ENCODE data around the gene DLG2. TPM values are rescaled to one million over a fixed set of nuclear protein-coding genes. Genes with fewer than 3 reads are reported as not detected.

Gene DLG2
- total and polyA plus RNA-seq, 9 of the 15 experiments (the other 6 are each of a cell fraction or from before 2014, with no cell fraction given), result 0.52 to 1.6 (median 0.95) TPM

GRCh38 chr11:83972536-83972935, 1654.6 kb downstream of the DLG2 start:
- Histone ChIP-seq H3K4me3 (no peak overlapping the region), H3K9me1 (ENCODE audit: control insufficient read depth, insufficient read depth, low read length) (no peaks in the 10 kb centered on the region), H3K27me3 (ENCODE audit: control insufficient read depth in 2 of 2, insufficient read depth in 2 of 2, low read length in 2 of 2) (no peaks in the 10 kb centered on the region), H3K79me2 (ENCODE audit: control insufficient read depth, insufficient read depth, low read length) (no peaks in the 10 kb centered on the region), H4K20me1 (replicated peaks; ENCODE audit: control insufficient read depth, insufficient read depth, low read length) (no peaks in the 10 kb centered on the region), H3K27ac (ENCODE audit: extremely low read depth, low read depth, low read length) (no peak overlapping the region), H3K4me1 (replicated peaks in 1 of 2; ENCODE audit: control insufficient read depth in 2 of 2, insufficient read depth in 2 of 2, low read length in 2 of 2) (no peaks in the 10 kb centered on the region), H2AFZ (ENCODE audit: low read depth, low read length) (no peak overlapping the region), H3K9ac (ENCODE audit: insufficient read depth in 1 of 2, low read depth in 2 of 2, low read length in 2 of 2) (no peak overlapping the region), H3K9me3 (replicated peaks; ENCODE audit: control insufficient read depth, insufficient read depth, low read depth, low read length) (no peaks in the 10 kb centered on the region), H3K36me3 (ENCODE audit: control insufficient read depth, insufficient read depth, low read length) (no peaks in the 10 kb centered on the region), H3K4me2 (ENCODE audit: insufficient read depth, low read length) (no peak overlapping the region)
- ChIA-PET CTCF (ENCODE audit: low intra/inter-chr PET ratio) (no interaction called here), POLR2A (no interaction called here)
- DNase-seq (ENCODE audit: extremely low read depth in 1 of 4, low spot score in 3 of 4) (no peak), FAIRE-seq (no peak), ATAC-seq (no peak)
- WGBS (ENCODE audit: insufficient coverage, low coverage, missing lambda C conversion rate), result 0% methylated on average over 1 of the region's 1 CpG
- no TSS peak for BruUV-seq (replicated peaks)
- TF ChIP-seq MAZ (CRISPR knock-in tag; conservative IDR thresholded peaks at IDR 0.05 in 1 of 2, IDR thresholded peaks at IDR 0.05 in 1 of 2) (no peak), CHD1 (IDR thresholded peaks at IDR 0.05; ENCODE audit: low read length) (no peak), SREBF1 (IDR thresholded peaks at IDR 0.05; ENCODE audit: borderline replicate concordance, low read depth, low read length) (no peak), ZNF778 (CRISPR knock-in tag; IDR thresholded peaks at IDR 0.05) (no peak), CBX5 (IDR thresholded peaks at IDR 0.05; ENCODE audit: borderline replicate concordance, low read depth) (no peak), PURB (CRISPR knock-in tag; IDR thresholded peaks at IDR 0.05; ENCODE audit: low read depth) (no peak)
- TF ChIP-seq, protein P1, sequence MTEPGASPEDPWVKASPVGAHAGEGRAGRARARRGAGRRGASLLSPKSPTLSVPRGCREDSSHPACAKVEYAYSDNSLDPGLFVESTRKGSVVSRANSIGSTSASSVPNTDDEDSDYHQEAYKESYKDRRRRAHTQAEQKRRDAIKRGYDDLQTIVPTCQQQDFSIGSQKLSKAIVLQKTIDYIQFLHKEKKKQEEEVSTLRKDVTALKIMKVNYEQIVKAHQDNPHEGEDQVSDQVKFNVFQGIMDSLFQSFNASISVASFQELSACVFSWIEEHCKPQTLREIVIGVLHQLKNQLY (CRISPR knock-in tag; conservative IDR thresholded peaks at IDR 0.05), result no peak
- intact Hi-C loops (cut with micrococcal nuclease), result no loop called here
- in situ Hi-C loops (cut with MboI), result no loop called here

Measured in K562 (cell line).